ENCODE data around the gene R3HDM1. TPM values are rescaled to one million over a fixed set of nuclear protein-coding genes. Genes with fewer than 3 reads are reported as not detected.

R3HDM1 gene
- total RNA-seq, 2 experiments from 2014 or later: 61.9 to 73.1 TPM

DNA sequence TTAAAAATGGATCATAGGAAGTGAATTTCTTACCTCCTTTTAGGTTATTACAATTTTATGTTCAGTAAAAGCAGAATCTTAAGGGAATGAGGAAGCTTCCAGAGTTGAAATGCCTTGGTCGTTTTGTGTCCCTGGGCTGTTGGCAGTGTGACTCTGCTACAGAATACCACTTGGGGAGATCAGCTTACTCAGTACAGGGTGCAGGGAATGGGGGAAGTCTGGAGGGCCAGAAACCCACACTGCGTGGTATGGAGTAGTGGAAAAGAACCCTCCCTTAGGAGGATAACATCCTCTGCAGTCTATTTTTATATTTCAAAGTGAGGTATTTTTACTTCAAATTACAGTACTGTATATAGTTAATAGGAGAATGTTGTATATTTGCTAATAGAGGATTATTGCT lies 51.1 kb downstream of the R3HDM1 start:
- Mint-ChIP-seq H3K9me3 (no peaks in the 10 kb centered on the region), H3K4me3 (no peak overlapping the region), H3K36me3 (ENCODE audit: low read depth) (no peaks in the 10 kb centered on the region), H3K4me1 (ENCODE audit: low read depth) (peaks cover 13% of the 10 kb centered on the region), H3K27ac (no peak overlapping the region), H3K27me3 (ENCODE audit: low read depth) (no peaks in the 10 kb centered on the region)
- intact Hi-C loops (cut with micrococcal nuclease): no loop called here
- DNase-seq: no peak
- CTCF ChIA-PET: no interaction called here

DNA sequence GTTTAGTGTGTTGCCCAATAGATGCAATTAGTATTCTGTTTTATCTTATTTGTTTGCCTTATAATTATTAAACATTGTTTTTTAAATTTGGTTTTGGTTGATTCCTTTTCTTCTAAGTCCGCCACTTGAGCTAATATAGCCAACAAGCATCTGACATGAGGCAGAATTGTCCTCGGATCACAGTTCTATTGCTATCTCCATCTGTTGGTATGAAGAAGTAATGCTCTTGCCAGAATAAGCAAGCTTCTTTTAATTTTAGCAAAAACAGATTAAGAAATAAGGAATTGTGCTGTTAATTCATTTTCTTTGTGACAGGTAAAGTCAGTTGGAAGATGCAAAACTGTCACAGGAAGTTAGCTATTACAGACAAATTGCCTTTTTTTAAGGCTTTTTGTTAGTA lies 54.3 kb downstream of the R3HDM1 start:
- H3K4me1 Mint-ChIP-seq (ENCODE audit: low read depth): peaks cover 27% of the 10 kb centered on the region
- H3K36me3 Mint-ChIP-seq (ENCODE audit: low read depth): no peaks in the 10 kb centered on the region
- H3K27me3 Mint-ChIP-seq (ENCODE audit: low read depth): no peaks in the 10 kb centered on the region
- no peak for DNase-seq
- intact Hi-C loops (cut with micrococcal nuclease): no loop called here
- CTCF ChIA-PET: interaction anchor here (0.7 to 1.7 kb wide), 3 partner anchors 8 to 16 kb away, joined by 3 to 6 read pairs (median 4); no protein-coding TSS in a partner anchor
- no peaks in the 10 kb centered on the region for H3K9me3 Mint-ChIP-seq
- H3K27ac Mint-ChIP-seq: no peak overlapping the region
- no peak overlapping the region for H3K4me3 Mint-ChIP-seq

DNA sequence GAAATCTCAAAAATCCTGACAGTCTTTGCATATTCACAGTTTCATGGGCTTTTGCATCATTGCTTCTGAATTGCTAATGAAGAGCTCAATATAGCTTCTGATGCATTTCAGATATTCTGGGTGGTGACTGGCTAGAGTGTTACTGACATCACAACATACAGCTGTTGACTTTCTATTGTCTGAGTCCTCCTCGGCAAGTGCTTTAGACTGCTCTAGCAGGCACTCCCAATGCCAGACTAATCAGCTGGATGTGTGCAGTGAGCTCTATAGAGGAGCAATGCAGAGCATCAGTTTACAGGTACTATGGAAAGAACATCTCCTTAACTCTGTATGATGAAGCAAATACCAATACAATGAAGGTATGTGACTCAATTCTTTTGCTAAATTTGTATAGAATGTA lies 54.9 kb downstream of the R3HDM1 start:
- Mint-ChIP-seq H3K4me3 (no peak overlapping the region), H3K36me3 (ENCODE audit: low read depth) (no peaks in the 10 kb centered on the region), H3K9me3 (no peaks in the 10 kb centered on the region), H3K27me3 (ENCODE audit: low read depth) (no peaks in the 10 kb centered on the region), H3K4me1 (ENCODE audit: low read depth) (peaks cover 32% of the 10 kb centered on the region), H3K27ac (no peak overlapping the region)
- intact Hi-C loops (cut with micrococcal nuclease): no loop called here
- DNase-seq: no peak
- CTCF ChIA-PET: interaction anchor here (1.7 kb wide), 1 partner anchor 9 kb away, joined by 6 read pairs; no protein-coding TSS in a partner anchor

DNA sequence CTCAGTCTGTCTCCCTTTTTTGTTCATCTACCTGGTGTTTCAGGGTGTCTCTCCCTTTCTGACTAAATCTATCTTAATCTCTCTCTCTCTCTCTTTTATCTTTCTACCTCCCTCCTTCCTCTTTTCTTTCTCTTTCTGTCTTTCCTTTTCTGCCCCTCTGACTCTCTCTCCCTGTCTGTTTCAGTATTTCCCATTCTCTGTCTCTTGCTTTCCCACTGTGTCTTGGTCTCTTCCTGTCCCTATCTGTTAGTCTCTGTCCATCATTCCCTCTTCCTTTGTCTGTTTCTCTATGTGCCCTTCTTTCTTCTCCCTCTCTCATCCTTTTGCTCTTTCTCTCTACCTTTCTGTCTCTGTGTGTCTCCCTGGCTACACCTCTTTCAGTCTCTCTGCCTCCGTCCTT lies 56.7 kb downstream of the R3HDM1 start:
- Mint-ChIP-seq H3K4me1 (ENCODE audit: low read depth) (peaks cover 37% of the 10 kb centered on the region), H3K36me3 (ENCODE audit: low read depth) (peaks cover 11% of the 10 kb centered on the region), H3K9me3 (peaks cover 7% of the 10 kb centered on the region), H3K4me3 (no peak overlapping the region), H3K27me3 (ENCODE audit: low read depth) (no peaks in the 10 kb centered on the region), H3K27ac (no peak overlapping the region)
- intact Hi-C loops (cut with micrococcal nuclease): no loop called here
- DNase-seq: no peak
- CTCF ChIA-PET: interaction anchor here (0.6 kb wide), 1 partner anchor 512 kb away, joined by 4 read pairs; no protein-coding TSS in a partner anchor

DNA sequence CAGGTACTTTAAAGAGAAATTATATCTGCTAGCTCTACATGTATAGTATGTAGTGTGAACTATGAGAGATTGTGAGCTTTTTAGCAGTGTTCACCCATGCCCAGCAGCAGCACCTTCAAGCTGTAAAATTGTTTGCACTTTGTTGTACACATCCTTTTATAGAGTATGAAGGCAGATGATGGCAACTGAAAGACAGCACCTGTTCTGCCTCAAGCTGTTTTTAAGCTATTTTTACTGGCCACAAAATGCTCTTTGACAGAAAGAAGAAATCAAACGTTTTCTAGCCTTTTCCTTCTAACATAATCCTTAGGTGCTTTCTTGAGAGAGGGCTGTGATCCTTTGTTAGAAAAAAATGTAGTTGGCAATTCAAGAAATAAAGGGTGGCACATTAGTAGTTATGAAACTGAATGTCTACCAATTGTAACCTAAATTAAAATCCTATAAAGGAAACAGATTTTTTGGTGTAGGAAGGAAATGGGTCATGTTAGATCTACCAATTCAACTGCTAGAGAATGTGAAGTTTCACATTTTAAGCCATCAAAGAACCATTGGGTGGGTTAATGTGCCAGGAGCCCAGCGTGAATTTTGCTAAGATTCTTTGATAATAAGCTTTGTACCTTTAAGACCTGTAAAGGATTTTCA lies 59.5 kb downstream of the R3HDM1 start:
- H3K4me1 Mint-ChIP-seq (ENCODE audit: low read depth): peaks cover 37% of the 10 kb centered on the region
- CTCF ChIA-PET: interaction anchor here (1.1 kb wide), 2 partner anchors 17 to 153 kb away, joined by 3 to 4 read pairs; no protein-coding TSS in a partner anchor
- intact Hi-C loops (cut with micrococcal nuclease): loop anchor here (2.0 to 5.0 kb wide), 2 partner anchors 60 to 538 kb away; partner anchors contain the start of genes R3HDM1, RAB3GAP1 and ZRANB3
- peaks cover 7% of the 10 kb centered on the region for H3K9me3 Mint-ChIP-seq
- no peaks in the 10 kb centered on the region for H3K27me3 Mint-ChIP-seq (ENCODE audit: low read depth)
- H3K36me3 Mint-ChIP-seq (ENCODE audit: low read depth): peaks cover 16% of the 10 kb centered on the region
- no peak overlapping the region for H3K27ac Mint-ChIP-seq
- no peak for DNase-seq
- no peak overlapping the region for H3K4me3 Mint-ChIP-seq

DNA sequence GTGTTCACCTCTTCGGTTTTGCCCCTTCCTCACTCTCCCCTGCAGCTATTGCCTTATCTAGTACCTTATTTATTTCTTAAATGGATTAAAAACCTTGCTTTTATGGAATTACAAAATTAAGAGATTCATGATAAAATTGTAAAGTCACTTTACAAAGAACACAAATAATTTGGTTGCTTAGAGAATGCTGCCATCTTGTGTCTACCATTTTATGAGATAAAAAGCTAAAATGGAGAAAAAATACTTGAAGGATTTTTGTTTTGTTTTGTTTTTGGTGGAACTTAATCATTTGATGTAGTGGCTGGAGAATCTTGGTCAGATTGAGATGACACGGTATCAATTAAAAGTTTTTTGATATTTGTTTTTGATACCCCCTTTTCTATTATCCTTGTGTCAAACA lies 69.6 kb downstream of the R3HDM1 start:
- Mint-ChIP-seq H3K4me3 (no peak overlapping the region), H3K27me3 (ENCODE audit: low read depth) (no peaks in the 10 kb centered on the region), H3K36me3 (ENCODE audit: low read depth) (peaks cover 12% of the 10 kb centered on the region), H3K27ac (no peak overlapping the region), H3K4me1 (ENCODE audit: low read depth) (no peaks in the 10 kb centered on the region), H3K9me3 (no peaks in the 10 kb centered on the region)
- CTCF ChIA-PET: interaction anchor here (0.6 to 2.4 kb wide), 4 partner anchors 98 to 597 kb away, joined by 3 to 6 read pairs (median 3); no protein-coding TSS in a partner anchor
- no peak for DNase-seq
- intact Hi-C loops (cut with micrococcal nuclease): loop anchor here (2.0 kb wide), 1 partner anchor 128 kb away; no protein-coding TSS in a partner anchor

DNA sequence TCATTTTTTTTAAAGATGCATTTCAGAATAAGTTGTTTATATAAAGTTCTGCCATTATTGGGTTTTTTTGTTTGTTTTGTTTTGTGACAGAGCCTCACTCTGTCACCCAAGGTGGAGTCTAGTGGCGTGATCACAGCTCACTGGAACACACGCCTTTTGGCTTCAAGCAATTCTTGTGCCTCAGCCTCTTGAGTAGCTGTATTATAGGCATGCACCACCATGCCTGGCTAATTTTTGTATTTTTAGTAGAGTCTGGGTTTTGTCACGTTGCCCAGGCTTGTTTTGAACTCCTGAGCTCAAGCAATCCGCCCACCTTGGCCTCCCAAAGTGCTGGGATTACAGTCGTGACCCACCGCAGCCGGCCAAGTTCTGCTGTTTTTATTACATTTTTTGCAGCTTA lies 72.3 kb downstream of the R3HDM1 start:
- H3K9me3 Mint-ChIP-seq: no peaks in the 10 kb centered on the region
- CTCF ChIA-PET: interaction anchor here (0.6 kb wide), 2 partner anchors 258 to 790 kb away, joined by 3 read pairs; no protein-coding TSS in a partner anchor
- no peak overlapping the region for H3K27ac Mint-ChIP-seq
- peaks cover 17% of the 10 kb centered on the region for H3K36me3 Mint-ChIP-seq (ENCODE audit: low read depth)
- H3K4me1 Mint-ChIP-seq (ENCODE audit: low read depth): no peaks in the 10 kb centered on the region
- H3K27me3 Mint-ChIP-seq (ENCODE audit: low read depth): no peaks in the 10 kb centered on the region
- DNase-seq: no peak
- no peak overlapping the region for H3K4me3 Mint-ChIP-seq
- intact Hi-C loops (cut with micrococcal nuclease): no loop called here

DNA sequence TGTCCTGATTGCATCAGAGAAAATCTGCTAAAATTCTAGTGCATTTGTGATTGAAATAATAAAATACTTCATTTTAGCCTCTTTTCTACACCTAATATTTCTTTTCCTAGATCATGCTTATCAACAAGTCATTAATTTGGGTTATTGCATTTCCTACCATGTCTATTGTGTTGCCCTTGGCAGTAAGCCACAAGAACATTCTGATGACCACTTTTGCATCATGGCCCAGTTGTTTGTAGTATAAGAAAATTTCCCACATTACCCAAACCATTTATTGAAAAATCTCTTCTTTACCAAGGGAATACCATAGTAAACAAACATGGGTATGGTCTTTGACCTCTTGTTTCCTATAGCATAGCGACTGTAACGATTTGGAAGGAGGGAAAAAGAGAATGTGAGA lies 76.3 kb downstream of the R3HDM1 start:
- Mint-ChIP-seq H3K27me3 (ENCODE audit: low read depth) (no peaks in the 10 kb centered on the region), H3K4me3 (no peak overlapping the region), H3K36me3 (ENCODE audit: low read depth) (peaks cover 27% of the 10 kb centered on the region), H3K27ac (no peak overlapping the region), H3K4me1 (ENCODE audit: low read depth) (no peaks in the 10 kb centered on the region), H3K9me3 (no peaks in the 10 kb centered on the region)
- intact Hi-C loops (cut with micrococcal nuclease): no loop called here
- no peak for DNase-seq
- CTCF ChIA-PET: no interaction called here

DNA sequence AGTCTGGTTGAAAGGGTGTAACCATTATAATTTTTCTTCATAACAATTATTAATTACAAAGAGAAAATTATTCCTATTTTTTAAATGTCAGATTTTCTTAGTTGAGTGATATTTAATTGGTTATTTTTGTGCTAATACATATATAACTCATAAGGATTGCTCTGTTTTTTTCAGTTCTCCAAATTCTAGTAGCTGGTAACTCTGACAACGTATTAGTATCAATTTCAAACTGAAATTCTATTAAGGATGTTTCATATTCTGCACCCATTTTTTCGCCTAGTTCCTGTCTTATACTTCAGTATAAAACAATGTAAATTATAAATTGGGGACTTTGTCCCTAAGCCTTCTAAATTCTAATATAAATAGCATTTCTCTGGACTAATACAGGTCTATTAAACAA lies 81.0 kb downstream of the R3HDM1 start:
- Mint-ChIP-seq H3K4me3 (no peak overlapping the region), H3K4me1 (ENCODE audit: low read depth) (peaks cover 2% of the 10 kb centered on the region), H3K36me3 (ENCODE audit: low read depth) (peaks cover 15% of the 10 kb centered on the region), H3K27ac (no peak overlapping the region), H3K27me3 (ENCODE audit: low read depth) (no peaks in the 10 kb centered on the region), H3K9me3 (no peaks in the 10 kb centered on the region)
- no peak for DNase-seq
- intact Hi-C loops (cut with micrococcal nuclease): no loop called here
- CTCF ChIA-PET: interaction anchor here (0.6 kb wide), 1 partner anchor 145 kb away, joined by 3 read pairs; no protein-coding TSS in a partner anchor

DNA sequence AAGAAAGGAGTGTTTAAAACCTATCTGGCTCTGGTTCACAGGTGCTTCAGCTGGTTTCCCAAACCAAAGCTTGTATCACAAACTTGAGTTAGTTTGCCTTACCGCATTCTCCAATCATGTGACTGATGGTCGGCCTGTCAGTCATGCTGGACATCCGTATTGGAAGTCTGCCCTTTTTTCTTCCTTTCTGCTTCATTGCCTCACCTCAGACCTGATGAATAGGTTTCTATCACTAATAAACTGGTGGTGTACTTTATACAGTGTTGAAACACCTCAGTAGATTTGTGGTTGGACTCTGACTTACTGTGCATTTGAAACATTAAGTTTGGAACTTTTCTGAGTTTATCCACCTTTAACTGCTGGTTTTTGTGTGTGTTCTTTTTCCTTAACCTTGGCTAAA lies 84.1 kb downstream of the R3HDM1 start:
- H3K4me3 Mint-ChIP-seq: no peak overlapping the region
- CTCF ChIA-PET: no interaction called here
- no peak for DNase-seq
- no peak overlapping the region for H3K27ac Mint-ChIP-seq
- peaks cover 9% of the 10 kb centered on the region for H3K4me1 Mint-ChIP-seq (ENCODE audit: low read depth)
- intact Hi-C loops (cut with micrococcal nuclease): no loop called here
- no peaks in the 10 kb centered on the region for H3K9me3 Mint-ChIP-seq
- peaks cover 7% of the 10 kb centered on the region for H3K36me3 Mint-ChIP-seq (ENCODE audit: low read depth)
- no peaks in the 10 kb centered on the region for H3K27me3 Mint-ChIP-seq (ENCODE audit: low read depth)

DNA sequence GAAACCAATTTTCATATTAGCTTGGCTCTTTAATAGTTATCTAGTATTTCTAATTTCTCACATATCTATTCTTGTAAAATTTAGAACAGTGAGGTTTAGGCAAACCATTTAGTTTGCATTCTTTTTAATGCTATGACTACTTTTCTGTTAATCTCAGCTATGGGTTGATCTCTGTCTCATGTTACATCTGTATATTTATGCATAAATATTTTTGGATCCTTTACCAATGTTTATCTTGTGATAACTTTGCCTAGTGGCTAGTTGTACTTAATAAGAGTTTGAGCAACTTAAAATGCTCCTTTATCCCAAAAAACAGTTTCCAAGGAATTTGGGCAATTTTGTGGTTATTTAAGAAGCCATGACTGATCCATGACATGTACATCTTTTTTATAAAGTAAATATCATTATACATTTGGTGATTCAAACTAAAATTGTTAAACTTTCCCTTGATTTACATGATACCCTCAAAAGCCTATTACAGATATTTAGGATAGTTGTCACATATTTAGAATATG lies 86.3 kb downstream of the R3HDM1 start:
- intact Hi-C loops (cut with micrococcal nuclease): no loop called here

DNA sequence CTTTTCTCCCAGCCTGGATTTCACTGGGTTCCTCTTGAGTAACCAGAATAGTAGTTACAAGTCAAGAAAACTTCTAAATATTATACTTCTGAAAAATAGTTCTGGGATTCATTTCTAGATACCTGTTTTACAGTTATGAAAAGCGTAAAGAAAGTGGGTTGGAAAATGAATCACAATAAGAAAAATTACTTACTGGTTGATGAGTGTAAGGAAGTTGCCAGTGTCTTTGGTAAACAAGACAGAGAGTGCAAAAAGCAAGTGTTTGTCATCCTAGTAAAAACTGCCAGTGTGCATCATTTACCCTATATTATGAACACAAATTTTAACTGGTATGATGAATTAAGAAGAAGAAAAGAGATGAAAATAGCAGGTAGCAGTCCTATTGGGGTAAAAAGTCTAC lies 88.9 kb downstream of the R3HDM1 start:
- Mint-ChIP-seq H3K4me1 (ENCODE audit: low read depth) (peaks cover 9% of the 10 kb centered on the region), H3K36me3 (ENCODE audit: low read depth) (peaks cover 9% of the 10 kb centered on the region), H3K27me3 (ENCODE audit: low read depth) (no peaks in the 10 kb centered on the region), H3K9me3 (no peaks in the 10 kb centered on the region), H3K27ac (no peak overlapping the region), H3K4me3 (no peak overlapping the region)
- DNase-seq: no peak
- CTCF ChIA-PET: interaction anchor here (0.7 kb wide), 1 partner anchor 487 kb away, joined by 3 read pairs; no protein-coding TSS in a partner anchor
- intact Hi-C loops (cut with micrococcal nuclease): loop anchor here (1.0 to 2.0 kb wide), 2 partner anchors 17 to 44 kb away; no protein-coding TSS in a partner anchor

More for the DNA sequence above, 86.3 kb downstream of the R3HDM1 start:
- peaks cover 9% of the 10 kb centered on the region for H3K4me1 Mint-ChIP-seq (ENCODE audit: low read depth)
- no peaks in the 10 kb centered on the region for H3K9me3 Mint-ChIP-seq
- DNase-seq: no peak
- no peak overlapping the region for H3K4me3 Mint-ChIP-seq
- H3K27me3 Mint-ChIP-seq (ENCODE audit: low read depth): no peaks in the 10 kb centered on the region
- peaks cover 8% of the 10 kb centered on the region for H3K36me3 Mint-ChIP-seq (ENCODE audit: low read depth)
- CTCF ChIA-PET: no interaction called here
- no peak overlapping the region for H3K27ac Mint-ChIP-seq

DNA sequence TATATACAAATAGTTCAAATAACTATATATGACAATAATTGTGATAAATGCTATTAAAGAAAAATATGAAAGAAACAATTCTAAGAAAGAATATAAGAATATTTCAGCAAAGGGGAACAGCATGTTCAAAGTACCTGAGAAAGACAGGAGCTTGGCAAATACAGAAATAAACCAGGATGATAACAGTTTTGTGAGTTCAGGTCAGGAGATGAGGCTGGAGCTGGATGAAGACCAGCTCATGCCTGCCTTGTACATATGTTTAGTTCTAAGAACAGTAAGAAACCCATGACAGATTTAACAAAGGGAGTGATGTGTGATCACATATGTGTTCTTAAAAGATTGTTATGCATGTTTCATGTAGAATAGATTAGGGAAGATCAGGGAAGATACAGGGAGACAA lies 98.2 kb downstream of the R3HDM1 start:
- H3K36me3 Mint-ChIP-seq (ENCODE audit: low read depth): peaks cover 3% of the 10 kb centered on the region
- H3K27me3 Mint-ChIP-seq (ENCODE audit: low read depth): no peaks in the 10 kb centered on the region
- no peak overlapping the region for H3K27ac Mint-ChIP-seq
- DNase-seq: no peak
- CTCF ChIA-PET: interaction anchor here (0.6 kb wide), 1 partner anchor 197 kb away, joined by 3 read pairs; no protein-coding TSS in a partner anchor
- H3K4me1 Mint-ChIP-seq (ENCODE audit: low read depth): no peaks in the 10 kb centered on the region
- no peak overlapping the region for H3K4me3 Mint-ChIP-seq
- H3K9me3 Mint-ChIP-seq: no peaks in the 10 kb centered on the region
- intact Hi-C loops (cut with micrococcal nuclease): no loop called here
